ENCODE measurements around the gene DCLK3.

DCLK3 gene

GRCh38 chr3:36796161-36796560 is 31.8 kb upstream of the DCLK3 start:
- Histone ChIP-seq H3K27ac (no peak overlapping the region), H3K36me3 (no peaks in the 10 kb centered on the region), H3K9me3 (replicated peaks in 1 of 11) (no peaks in the 10 kb centered on the region), H4K20me1 (no peaks in the 10 kb centered on the region), H3K4me3 (no peak overlapping the region), H3K4me2 (no peak overlapping the region), H3K9ac (no peak overlapping the region), H3K4me1 (peaks cover 0 to 15% (median 0%) of the 10 kb centered on the region in 10 experiments; a peak in 3 of 20 replicates), H3K27me3 (no peaks in the 10 kb centered on the region)
- no peak for TF ChIP-seq Cebpa-rat (IDR thresholded peaks at IDR 0.05)

GRCh38 chr3:36795622-36796021 is 31.3 kb upstream of the DCLK3 start:
- H3K36me3 ChIP-seq: no peaks in the 10 kb centered on the region
- no peak overlapping the region for H3K4me2 ChIP-seq
- no peak overlapping the region for H3K4me3 ChIP-seq
- no peak overlapping the region for H3K9ac ChIP-seq
- no peaks in the 10 kb centered on the region for H3K27me3 ChIP-seq
- H3K4me1 ChIP-seq: peaks cover 0 to 16% (median 0%) of the 10 kb centered on the region in 10 experiments; a peak in 3 of 20 replicates
- H4K20me1 ChIP-seq: no peaks in the 10 kb centered on the region
- no peak overlapping the region for H3K27ac ChIP-seq
- no peak for TF ChIP-seq Cebpa-rat (IDR thresholded peaks at IDR 0.05)
- H3K9me3 ChIP-seq (replicated peaks in 1 of 11): no peaks in the 10 kb centered on the region

- no peak for TF ChIP-seq Cebpa-rat (IDR thresholded peaks at IDR 0.05)
- Histone ChIP-seq H3K27me3 (no peaks in the 10 kb centered on the region), H3K27ac (no peak overlapping the region)
Measured at GRCh38 chr3:36792342-36792741, 28.0 kb upstream of the DCLK3 start.

GRCh38 chr3:36790765-36791164 is 26.4 kb upstream of the DCLK3 start:
- H3K36me3 ChIP-seq: no peaks in the 10 kb centered on the region
- peaks cover 0 to 35% (median 0%) of the 10 kb centered on the region in 10 experiments; a peak in 6 of 20 replicates for H3K4me1 ChIP-seq
- no peaks in the 10 kb centered on the region for H4K20me1 ChIP-seq
- no peak overlapping the region for H3K9ac ChIP-seq
- H3K4me2 ChIP-seq: no peak overlapping the region
- no peak for TF ChIP-seq Cebpa-rat (IDR thresholded peaks at IDR 0.05)
- H3K9me3 ChIP-seq (replicated peaks in 1 of 11): no peaks in the 10 kb centered on the region
- no peaks in the 10 kb centered on the region for H3K27me3 ChIP-seq
- no peak overlapping the region for H3K27ac ChIP-seq
- H3K4me3 ChIP-seq: no peak overlapping the region

More at GRCh38 chr3:36792342-36792741, 28.0 kb upstream of the DCLK3 start:
- no peaks in the 10 kb centered on the region for H3K9me3 ChIP-seq (replicated peaks in 1 of 11)
- no peak overlapping the region for H3K9ac ChIP-seq
- H3K4me1 ChIP-seq: peaks cover 0 to 26% (median 0%) of the 10 kb centered on the region in 10 experiments; a peak in 5 of 20 replicates
- no peaks in the 10 kb centered on the region for H4K20me1 ChIP-seq
- no peaks in the 10 kb centered on the region for H3K36me3 ChIP-seq
- H3K4me3 ChIP-seq: no peak overlapping the region
- H3K4me2 ChIP-seq: peak overlapping the region in 2 of 11 experiments; percentile 25 to 28; a peak in 2 of 22 replicates

GRCh38 chr3:36786921-36787890 is 22.9 kb upstream of the DCLK3 start:
- Histone ChIP-seq H3K4me1 (peaks cover 0 to 31% (median 0%) of the 10 kb centered on the region in 10 experiments; a peak in 6 of 20 replicates), H3K4me2 (peak overlapping the region in 4 of 11 experiments; percentile 6 to 56 (median 24); a peak in 5 of 22 replicates), H3K36me3 (no peaks in the 10 kb centered on the region), H3K9ac (no peak overlapping the region), H3K4me3 (no peak overlapping the region), H4K20me1 (no peaks in the 10 kb centered on the region), H3K9me3 (replicated peaks in 1 of 11) (no peaks in the 10 kb centered on the region), H3K27ac (peak overlapping the region in 1 of 11 experiments; percentile 54; a peak in 2 of 22 replicates), H3K27me3 (no peaks in the 10 kb centered on the region)
- no peak for TF ChIP-seq Cebpa-rat (IDR thresholded peaks at IDR 0.05)

- H3K9ac ChIP-seq: no peak overlapping the region
- H3K9me3 ChIP-seq (replicated peaks in 1 of 11): no peaks in the 10 kb centered on the region
- H3K4me1 ChIP-seq: peaks cover 0 to 20% (median 0%) of the 10 kb centered on the region in 10 experiments; a peak in 6 of 20 replicates
- no peaks in the 10 kb centered on the region for H3K36me3 ChIP-seq
- no peak overlapping the region for H3K4me2 ChIP-seq
- no peaks in the 10 kb centered on the region for H3K27me3 ChIP-seq
- no peak for TF ChIP-seq Cebpa-rat (IDR thresholded peaks at IDR 0.05)
- H4K20me1 ChIP-seq: no peaks in the 10 kb centered on the region
- H3K27ac ChIP-seq: no peak overlapping the region
- no peak overlapping the region for H3K4me3 ChIP-seq
Measured at GRCh38 chr3:36784138-36784635, 19.8 kb upstream of the DCLK3 start.

GRCh38 chr3:36777424-36778218 is 13.3 kb upstream of the DCLK3 start:
- Histone ChIP-seq H3K27ac (no peak overlapping the region), H3K4me1 (peaks cover 0 to 25% (median 0%) of the 10 kb centered on the region in 10 experiments; a peak in 4 of 20 replicates), H3K36me3 (no peaks in the 10 kb centered on the region), H3K4me2 (peak overlapping the region in 2 of 11 experiments; percentile 38 to 46; a peak in 2 of 22 replicates), H3K9me3 (replicated peaks in 1 of 11) (no peaks in the 10 kb centered on the region), H3K4me3 (no peak overlapping the region), H3K9ac (no peak overlapping the region), H3K27me3 (no peaks in the 10 kb centered on the region), H4K20me1 (no peaks in the 10 kb centered on the region)
- no peak for TF ChIP-seq Cebpa-rat (IDR thresholded peaks at IDR 0.05)

GRCh38 chr3:36776436-36776835 is 12.1 kb upstream of the DCLK3 start:
- Histone ChIP-seq H4K20me1 (no peaks in the 10 kb centered on the region), H3K4me1 (peaks cover 0 to 25% (median 0%) of the 10 kb centered on the region in 10 experiments; a peak in 4 of 20 replicates), H3K36me3 (no peaks in the 10 kb centered on the region), H3K4me2 (peak overlapping the region in 2 of 11 experiments; percentile 38 to 46; a peak in 4 of 22 replicates), H3K27me3 (no peaks in the 10 kb centered on the region), H3K9me3 (replicated peaks in 1 of 11) (no peaks in the 10 kb centered on the region), H3K9ac (0 out of 22 replicates have a peak overlapping the region, but pooled peaks of 1 of the 11 experiments have one; percentile 30), H3K27ac (no peak overlapping the region), H3K4me3 (no peak overlapping the region)
- no peak for TF ChIP-seq Cebpa-rat (IDR thresholded peaks at IDR 0.05)

GRCh38 chr3:36774052-36774451 is 9.7 kb upstream of the DCLK3 start:
- peaks cover 0 to 25% (median 0%) of the 10 kb centered on the region in 10 experiments; a peak in 4 of 20 replicates for H3K4me1 ChIP-seq
- TF ChIP-seq Cebpa-rat (IDR thresholded peaks at IDR 0.05): no peak
- H3K9me3 ChIP-seq (replicated peaks in 1 of 11): no peaks in the 10 kb centered on the region
- H3K27ac ChIP-seq: no peak overlapping the region
- H3K4me2 ChIP-seq: no peak overlapping the region
- H3K4me3 ChIP-seq: no peak overlapping the region
- H4K20me1 ChIP-seq: no peaks in the 10 kb centered on the region
- no peak overlapping the region for H3K9ac ChIP-seq
- H3K36me3 ChIP-seq: no peaks in the 10 kb centered on the region
- H3K27me3 ChIP-seq: no peaks in the 10 kb centered on the region
